A673 (cell line): Measurements from ENCODE around the gene C3orf38. TPM values are rescaled to one million over a fixed set of nuclear protein-coding genes. Genes with fewer than 3 reads are reported as not detected.
"Not testable (repeated sequence)": the region's sequence is repeated elsewhere in the genome, so short reads cannot be mapped to it uniquely, and the experiment has no call there.

ENCODE experiments used
- BruUV-seq: library from RNA; stranded (reverse); fragments of 400-500 nt; replicated peaks from 2 replicates; lab custom pipeline; 2021; lab: Mats Ljungman, UMichigan
- CTCF ChIA-PET: fragments of 300-600 bp; sonication (Branson Sonifier 250); formaldehyde crosslinking; loops from one replicate; lab custom pipeline; 2022; ENCODE audit warnings: antibody characterized with exemption; lab: Charles Lee
- POLR2A ChIA-PET: fragments of 300-600 bp; sonication (Branson Sonifier 250); formaldehyde crosslinking; loops from one replicate; lab custom pipeline; 2022; ENCODE audit warnings: antibody characterized with exemption; ENCODE audit not compliant: low non-redundant PET; lab: Charles Lee
- DNase-seq: peaks from one replicate; pipeline ENCODE4 v3.0.0-alpha.2; 2015; ENCODE audit warnings: low spot score
- H3K27ac ChIP-seq: fragments of 200-600 bp; sonication (generic); 2 replicates; pipeline ENCODE4 v1.5.1; 2016; ENCODE audit warnings: mixed run types, low read depth, mild to moderate bottlenecking, mixed read lengths, antibody characterized with exemption, low read length; ENCODE audit not compliant: poor library complexity, severe bottlenecking
- H3K27me3 ChIP-seq: fragments of 200-600 bp; sonication (generic); replicated peaks from 2 replicates; pipeline ENCODE4 v1.6.1; 2017; ENCODE audit warnings: mixed run types, low read depth, mild to moderate bottlenecking, mixed read lengths, antibody characterized with exemption, low read length; ENCODE audit not compliant: insufficient read depth, poor library complexity
- H3K36me3 ChIP-seq: fragments of 200-600 bp; sonication (generic); 2 replicates; pipeline ENCODE4 v1.6.1; 2016; ENCODE audit warnings: mixed run types, mild to moderate bottlenecking, mixed read lengths, antibody characterized with exemption, low read length; ENCODE audit not compliant: insufficient read depth, poor library complexity, severe bottlenecking
- H3K4me1 ChIP-seq: fragments of 200-600 bp; sonication (generic); 2 replicates; pipeline ENCODE4 v1.6.1; 2017; ENCODE audit warnings: mixed run types, mild to moderate bottlenecking, mixed read lengths, antibody characterized with exemption, low read length; ENCODE audit not compliant: insufficient read depth, poor library complexity, severe bottlenecking
- H3K4me3 ChIP-seq: fragments of 200-600 bp; sonication (generic); 2 replicates; pipeline ENCODE4 v1.5.1; 2016; ENCODE audit warnings: low read depth, mixed run types, mild to moderate bottlenecking, mixed read lengths, low read length; ENCODE audit not compliant: poor library complexity, severe bottlenecking
- H3K9me3 ChIP-seq: fragments of 200-600 bp; sonication (generic); 2 replicates; pipeline ENCODE4 v1.6.1; 2016; ENCODE audit warnings: mixed run types, low read depth, mild to moderate bottlenecking, mixed read lengths, antibody characterized with exemption, low read length; ENCODE audit not compliant: poor library complexity, severe bottlenecking
- CTCF ChIP-seq: fragments of 300-800, 200-600 bp; sonication (generic); conservative IDR thresholded peaks from 2 replicates; pipeline ENCODE4 v1.5.1; 2017; ENCODE audit warnings: low read depth, mild to moderate bottlenecking, antibody characterized with exemption, low read length, moderate library complexity, mixed read lengths
- EZH2 ChIP-seq: fragments of 200-600 bp; sonication (generic); IDR thresholded peaks from 2 replicates; pipeline ENCODE4 v1.6.1; 2017; ENCODE audit warnings: borderline replicate concordance, low read depth, mild to moderate bottlenecking, mixed read lengths, antibody characterized with exemption, low read length; ENCODE audit not compliant: poor library complexity, severe bottlenecking
- intact Hi-C: fragments of 100-400 bp; cut with micrococcal nuclease; formaldehyde crosslinking; loops from one replicate; pipeline ENCODE4 v1.10.0; 2022; ENCODE audit not compliant: unreplicated experiment
- total RNA-seq: library from RNA; stranded (reverse); gene quantifications from 2 replicates; pipeline ENCODE4 v1.2.3, GENCODE V29; 2021

The C3orf38 gene
- total RNA-seq, 1 experiment from 2014 or later = 36.4 TPM

- Histone ChIP-seq H3K36me3 (no peaks in the 10 kb centered on the region), H3K4me1 (no peaks in the 10 kb centered on the region), H3K27me3 (no peaks in the 10 kb centered on the region), H3K27ac (no peak overlapping the region), H3K4me3 (no peak overlapping the region), H3K9me3 (no peaks in the 10 kb centered on the region)
- ChIA-PET POLR2A (no interaction called here), CTCF (interaction anchor here (0.6 kb wide), 1 partner anchor 849 kb away, joined by 3 read pairs; no protein-coding TSS in a partner anchor)
- intact Hi-C loops = no loop called here
- no TSS peak for BruUV-seq
- TF ChIP-seq CTCF = no peak
- TF ChIP-seq EZH2 = no peak
- no peak for DNase-seq
These were observed 18.4 kb downstream of the C3orf38 start for GRCh38 chr3:88168171-88168570.

GRCh38 chr3:88180398-88180999 lies 30.7 kb downstream of the C3orf38 start:
- ChIA-PET CTCF (interaction anchor here (0.7 to 1.0 kb wide), 2 partner anchors 629 to 830 kb away, joined by 3 read pairs; no protein-coding TSS in a partner anchor), POLR2A (interaction anchor here (0.7 kb wide), 2 partner anchors 617 to 1091 kb away, joined by 3 to 4 read pairs; no protein-coding TSS in a partner anchor)
- peak; percentile 72 for TF ChIP-seq CTCF
- no peak for TF ChIP-seq EZH2
- Histone ChIP-seq H3K4me3 (no peak overlapping the region), H3K9me3 (no peaks in the 10 kb centered on the region), H3K27me3 (no peaks in the 10 kb centered on the region), H3K36me3 (no peaks in the 10 kb centered on the region), H3K27ac (no peak overlapping the region), H3K4me1 (peaks cover 25% of the 10 kb centered on the region)
- no TSS peak for BruUV-seq
- intact Hi-C loops = loop anchor here (2.0 to 5.0 kb wide), 2 partner anchors 176 to 633 kb away; no protein-coding TSS in a partner anchor
- DNase-seq = peak; percentile 88

- POLR2A ChIA-PET, H3K27me3 ChIP-seq, DNase-seq, H3K36me3 ChIP-seq, H3K4me3 ChIP-seq, CTCF ChIA-PET, H3K9me3 ChIP-seq, H3K27ac ChIP-seq, BruUV-seq: not testable (repeated sequence)
- intact Hi-C loops = loop anchor here (5.0 kb wide), 1 partner anchor 635 kb away; no protein-coding TSS in a partner anchor
- peaks cover 21% of the 10 kb centered on the region for H3K4me1 ChIP-seq
These were observed 32.6 kb downstream of the C3orf38 start for GRCh38 chr3:88182165-88182918.
